ENCODE measurements around the gene MBD5.

Gene MBD5

DNA sequence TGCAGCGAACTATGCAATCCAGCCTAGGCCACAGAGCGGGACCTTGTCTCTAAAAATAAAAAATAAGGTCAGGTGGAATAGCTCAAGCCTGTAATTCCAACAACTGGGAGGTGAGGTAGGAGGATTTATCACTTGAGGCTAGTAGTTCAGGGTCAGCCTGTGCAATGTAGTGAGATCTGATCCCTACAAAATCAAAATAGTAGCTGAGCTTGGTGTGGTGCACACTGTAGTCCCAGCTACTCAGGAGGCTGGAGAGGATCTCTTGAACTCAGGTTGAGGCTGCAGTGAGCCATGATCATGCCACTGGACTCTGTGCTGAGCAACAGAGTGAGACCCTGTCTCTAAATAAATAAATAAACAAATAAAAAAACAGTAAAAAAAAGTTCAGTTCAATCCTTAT is 5.7 kb downstream of the MBD5 start:
- intact Hi-C loops (cut with DNase I; ENCODE audit: low total_unique reads): no loop called here
- Histone ChIP-seq H3K4me1 (peaks cover 0 to 28% (median 10%) of the 10 kb centered on the region in 4 donors), H3K36me3 (no peaks in the 10 kb centered on the region), H3K9me3 (no peaks in the 10 kb centered on the region), H3K4me3 (no peak overlapping the region), H3K27me3 (no peaks in the 10 kb centered on the region), H3K27ac (no peak overlapping the region)
- TF ChIP-seq, protein P1, sequence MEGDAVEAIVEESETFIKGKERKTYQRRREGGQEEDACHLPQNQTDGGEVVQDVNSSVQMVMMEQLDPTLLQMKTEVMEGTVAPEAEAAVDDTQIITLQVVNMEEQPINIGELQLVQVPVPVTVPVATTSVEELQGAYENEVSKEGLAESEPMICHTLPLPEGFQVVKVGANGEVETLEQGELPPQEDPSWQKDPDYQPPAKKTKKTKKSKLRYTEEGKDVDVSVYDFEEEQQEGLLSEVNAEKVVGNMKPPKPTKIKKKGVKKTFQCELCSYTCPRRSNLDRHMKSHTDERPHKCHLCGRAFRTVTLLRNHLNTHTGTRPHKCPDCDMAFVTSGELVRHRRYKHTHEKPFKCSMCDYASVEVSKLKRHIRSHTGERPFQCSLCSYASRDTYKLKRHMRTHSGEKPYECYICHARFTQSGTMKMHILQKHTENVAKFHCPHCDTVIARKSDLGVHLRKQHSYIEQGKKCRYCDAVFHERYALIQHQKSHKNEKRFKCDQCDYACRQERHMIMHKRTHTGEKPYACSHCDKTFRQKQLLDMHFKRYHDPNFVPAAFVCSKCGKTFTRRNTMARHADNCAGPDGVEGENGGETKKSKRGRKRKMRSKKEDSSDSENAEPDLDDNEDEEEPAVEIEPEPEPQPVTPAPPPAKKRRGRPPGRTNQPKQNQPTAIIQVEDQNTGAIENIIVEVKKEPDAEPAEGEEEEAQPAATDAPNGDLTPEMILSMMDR (IDR thresholded peaks at IDR 0.05): no peak
- DNase-seq: no peak

DNA sequence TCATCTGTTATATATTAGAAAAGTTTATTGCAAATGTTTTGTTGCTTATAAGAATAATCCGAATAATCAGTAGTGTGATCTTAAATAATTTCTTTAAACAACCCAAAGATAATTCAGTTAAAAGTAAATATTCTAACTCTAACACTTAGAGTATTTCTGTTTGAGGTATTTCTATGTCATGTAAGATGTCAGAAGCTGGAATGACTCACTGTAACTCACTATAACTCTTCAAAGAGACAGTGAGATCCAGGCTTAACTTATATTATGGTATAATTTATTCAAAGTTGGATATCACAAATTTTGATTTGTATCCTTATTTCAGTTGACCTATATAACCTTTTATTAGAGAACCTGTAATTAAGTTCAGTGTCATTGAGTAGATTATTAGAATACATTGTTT is 6.9 kb downstream of the MBD5 start:
- H3K27ac ChIP-seq: no peak overlapping the region
- H3K9me3 ChIP-seq: no peaks in the 10 kb centered on the region
- no peaks in the 10 kb centered on the region for H3K27me3 ChIP-seq
- no peak overlapping the region for H3K4me3 ChIP-seq
- peaks cover 0 to 18% (median 3%) of the 10 kb centered on the region in 4 donors for H3K4me1 ChIP-seq
- DNase-seq: no peak
- H3K36me3 ChIP-seq: no peaks in the 10 kb centered on the region
- intact Hi-C loops (cut with DNase I; ENCODE audit: low total_unique reads): no loop called here
- TF ChIP-seq, protein P1 (IDR thresholded peaks at IDR 0.05): no peak

DNA sequence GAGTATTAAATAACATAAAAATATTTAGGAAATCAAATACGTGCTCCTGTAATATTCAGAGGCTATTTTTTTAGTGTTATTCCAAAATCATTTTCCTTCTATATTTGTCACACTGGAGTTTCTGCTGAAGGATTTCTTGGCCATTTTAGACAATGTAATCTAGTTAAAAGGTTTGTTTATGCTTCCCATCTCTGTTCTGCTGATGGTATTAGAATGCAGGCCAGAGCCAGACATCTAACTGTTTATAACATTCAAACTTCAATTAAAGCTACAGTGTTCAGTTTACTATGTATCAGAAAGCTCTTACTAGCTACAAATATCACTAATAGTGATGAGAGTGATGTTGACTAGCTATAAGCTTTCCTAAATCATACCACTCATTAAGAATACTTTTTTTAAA is 7.9 kb downstream of the MBD5 start:
- intact Hi-C loops (cut with DNase I; ENCODE audit: low total_unique reads): no loop called here

DNA sequence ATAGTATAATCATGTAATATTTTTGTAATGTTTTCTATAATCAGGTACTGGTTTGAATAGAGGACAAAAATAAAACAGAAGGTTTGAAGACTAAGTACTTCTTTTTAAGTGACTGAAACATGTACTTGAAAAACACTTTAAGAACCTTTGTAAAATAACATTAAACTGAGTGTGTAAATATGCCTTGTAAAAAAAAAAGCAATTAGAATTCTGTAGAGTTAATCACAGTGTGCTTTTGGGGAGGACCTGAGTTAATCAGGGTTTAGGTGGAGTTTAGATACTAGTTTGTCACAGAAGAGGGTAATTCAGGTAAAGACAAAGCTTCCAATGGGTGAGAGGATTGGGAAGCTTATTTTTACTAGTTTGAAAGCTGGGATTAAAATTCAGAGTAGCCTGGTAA is 10.3 kb downstream of the MBD5 start:
- Histone ChIP-seq H3K27ac (no peak overlapping the region), H3K9me3 (no peaks in the 10 kb centered on the region), H3K36me3 (no peaks in the 10 kb centered on the region), H3K4me3 (no peak overlapping the region), H3K4me1 (no peaks in the 10 kb centered on the region), H3K27me3 (no peaks in the 10 kb centered on the region)
- DNase-seq: no peak
- intact Hi-C loops (cut with DNase I; ENCODE audit: low total_unique reads): no loop called here
- TF ChIP-seq, protein P1 (IDR thresholded peaks at IDR 0.05): no peak

More for the DNA sequence above, 7.9 kb downstream of the MBD5 start:
- Histone ChIP-seq H3K9me3 (no peaks in the 10 kb centered on the region), H3K36me3 (no peaks in the 10 kb centered on the region), H3K4me3 (no peak overlapping the region), H3K27me3 (no peaks in the 10 kb centered on the region), H3K4me1 (peaks cover 0 to 8% (median 0%) of the 10 kb centered on the region in 4 donors), H3K27ac (no peak overlapping the region)
- no peak for DNase-seq
- TF ChIP-seq, protein P1 (IDR thresholded peaks at IDR 0.05): no peak

DNA sequence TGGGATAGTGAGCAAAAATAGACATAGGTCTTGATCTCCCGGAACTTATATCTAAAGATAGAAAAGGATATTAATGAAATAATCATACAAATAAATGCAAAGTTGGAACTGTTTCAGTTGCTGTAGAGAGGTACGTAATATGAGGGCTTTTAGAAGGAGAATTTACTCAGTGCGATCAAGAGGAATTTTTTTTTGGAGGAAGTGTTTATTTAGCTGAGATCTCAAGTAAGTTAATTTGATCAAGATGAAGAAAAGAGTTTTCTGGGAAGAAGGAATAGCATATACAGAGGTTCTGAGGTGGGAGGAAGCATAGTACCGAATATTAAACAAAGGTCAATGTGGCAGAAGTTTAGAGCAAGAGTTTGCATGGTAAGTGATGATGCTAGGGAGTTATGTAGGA is 11.3 kb downstream of the MBD5 start:
- no peak for DNase-seq
- Histone ChIP-seq H3K4me1 (no peaks in the 10 kb centered on the region), H3K27me3 (no peaks in the 10 kb centered on the region), H3K36me3 (no peaks in the 10 kb centered on the region), H3K27ac (no peak overlapping the region), H3K9me3 (no peaks in the 10 kb centered on the region), H3K4me3 (no peak overlapping the region)
- TF ChIP-seq, protein P1 (IDR thresholded peaks at IDR 0.05): no peak
- intact Hi-C loops (cut with DNase I; ENCODE audit: low total_unique reads): no loop called here

DNA sequence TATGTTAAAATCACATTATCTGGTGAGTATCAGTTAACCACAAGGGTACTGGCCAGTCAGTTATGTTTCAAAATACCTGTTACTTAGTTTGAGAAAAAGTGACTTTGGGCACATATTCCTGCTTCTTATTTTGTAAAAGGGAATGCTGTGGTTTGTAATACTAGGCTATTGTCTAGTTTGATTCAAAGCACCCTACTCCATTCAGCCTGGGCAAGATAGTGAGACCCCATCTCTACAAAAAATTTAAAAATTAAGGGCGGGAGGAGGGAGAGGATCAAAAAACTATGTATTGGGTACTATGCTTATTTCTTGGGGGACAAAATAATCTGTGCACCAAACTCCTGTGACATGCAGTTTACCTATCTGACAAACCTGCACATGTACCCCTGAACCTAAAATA is 18.9 kb downstream of the MBD5 start:
- intact Hi-C loops (cut with DNase I; ENCODE audit: low total_unique reads): no loop called here
- no peak for DNase-seq
- Histone ChIP-seq H3K9me3 (no peaks in the 10 kb centered on the region), H3K36me3 (no peaks in the 10 kb centered on the region), H3K27me3 (no peaks in the 10 kb centered on the region), H3K4me3 (no peak overlapping the region), H3K27ac (no peak overlapping the region), H3K4me1 (no peaks in the 10 kb centered on the region)
- TF ChIP-seq, protein P1 (IDR thresholded peaks at IDR 0.05): no peak

Measured in tibial artery (tissue), 4 donors.